ENCODE results near the gene ADAM12. TPM values are rescaled to one million over a fixed set of nuclear protein-coding genes. Genes with fewer than 3 reads are reported as not detected.

The ADAM12 gene
- total and polyA plus RNA-seq, 9 of the 15 experiments (the other 6 are each of a cell fraction or from before 2014, with no cell fraction given): not detected

GRCh38 chr10:126214021-126214420 lies 174.3 kb downstream of the ADAM12 start:
- no peak for ATAC-seq
- WGBS (ENCODE audit: insufficient coverage, low coverage, missing lambda C conversion rate): 7% methylated on average over 6 of the region's 6 CpGs
- no peak for FAIRE-seq
- ChIA-PET CTCF (ENCODE audit: low intra/inter-chr PET ratio) (no interaction called here), POLR2A (interaction anchor here (0.7 kb wide), 1 partner anchor 26 kb away, joined by 3 read pairs; no protein-coding TSS in a partner anchor)
- Histone ChIP-seq H3K79me2 (ENCODE audit: control insufficient read depth, insufficient read depth, low read length) (no peaks in the 10 kb centered on the region), H3K9me1 (ENCODE audit: control insufficient read depth, insufficient read depth, low read length) (no peaks in the 10 kb centered on the region), H3K36me3 (ENCODE audit: control insufficient read depth, insufficient read depth, low read length) (no peaks in the 10 kb centered on the region), H3K27ac (ENCODE audit: extremely low read depth, low read depth, low read length) (no peak overlapping the region), H3K4me2 (ENCODE audit: insufficient read depth, low read length) (no peak overlapping the region), H2AFZ (ENCODE audit: low read depth, low read length) (no peak overlapping the region), H3K27me3 (ENCODE audit: control insufficient read depth in 2 of 2, insufficient read depth in 2 of 2, low read length in 2 of 2) (no peaks in the 10 kb centered on the region), H3K4me1 (replicated peaks in 1 of 2; ENCODE audit: control insufficient read depth in 2 of 2, insufficient read depth in 2 of 2, low read length in 2 of 2) (no peaks in the 10 kb centered on the region; a peak in 2 of 5 replicates), H4K20me1 (replicated peaks; ENCODE audit: control insufficient read depth, insufficient read depth, low read length) (no peaks in the 10 kb centered on the region), H3K9ac (ENCODE audit: insufficient read depth in 1 of 2, low read depth in 2 of 2, low read length in 2 of 2) (no peak overlapping the region), H3K9me3 (replicated peaks; ENCODE audit: control insufficient read depth, insufficient read depth, low read depth, low read length) (no peaks in the 10 kb centered on the region), H3K4me3 (no peak overlapping the region)
- no TSS peak for BruUV-seq (replicated peaks)
- TF ChIP-seq ZNF143 (CRISPR knock-in tag; IDR thresholded peaks at IDR 0.05) (no peak), PML (IDR thresholded peaks at IDR 0.05; ENCODE audit: low read length) (no peak), UBTF (IDR thresholded peaks at IDR 0.05; ENCODE audit: borderline replicate concordance in 1 of 2, low read depth in 2 of 2, low read length in 2 of 2) (no peak), ZBTB5 (IDR thresholded peaks at IDR 0.05) (no peak), CBX8 (IDR thresholded peaks at IDR 0.05; ENCODE audit: borderline replicate concordance, extremely low read depth, low read depth, low read length, poor library complexity, severe bottlenecking) (no peak), ZHX1 (conservative IDR thresholded peaks at IDR 0.05; ENCODE audit: low read length) (no peak), NRF1 (conservative IDR thresholded peaks at IDR 0.05 in 1 of 2, IDR thresholded peaks at IDR 0.05 in 1 of 2) (0 out of 4 replicates have a peak, but pooled peaks of 1 of the 2 experiments have one; percentile 12)
- in situ Hi-C loops (cut with MboI) (no loop called here), intact Hi-C loops (cut with micrococcal nuclease) (no loop called here)
- DNase-seq (ENCODE audit: extremely low read depth in 1 of 4, low spot score in 3 of 4): no peak

Measured in K562 (cell line).